ENCODE measurements around the gene CYB561D1. TPM values are rescaled to one million over a fixed set of nuclear protein-coding genes. Genes with fewer than 3 reads are reported as not detected.

The CYB561D1 gene
- total RNA-seq, 2 experiments from 2014 or later = 7.1 to 8.7 TPM

- peak; percentile 97 for DNase-seq
- Mint-ChIP-seq H3K36me3 (ENCODE audit: low read depth) (peaks cover 2% of the 10 kb centered on the region), H3K4me3 (peak within 1 kb of the TSS; percentile 99)
Observed at GRCh38 chr1:109548321-109549267, 54.7 kb downstream of the CYB561D1 start, which contains the start of gene GNAI3. GNAI3 (plus strand) TSS chr1:109548615; CDS start chr1:109548721, 106 bp downstream.

More at GRCh38 chr1:109548321-109549267, 54.7 kb downstream of the CYB561D1 start, which contains the start of gene GNAI3:
- ChIA-PET CTCF (interaction anchor here (0.7 to 3.2 kb wide), 27 partner anchors 10 to 993 kb away, joined by 3 to 37 read pairs (median 5); partner anchors contain the start of genes AHCYL1, AMPD2, CYB561D1 and GNAT2), POLR2A (interaction anchor here (0.5 to 2.2 kb wide), 14 partner anchors 11 to 502 kb away, joined by 3 to 13 read pairs (median 4); partner anchors contain the start of genes AHCYL1, AMPD2, GNAT2 and GSTM1)
- H3K4me1 Mint-ChIP-seq = peaks cover 49% of the 10 kb centered on the region
- H3K9me3 Mint-ChIP-seq (ENCODE audit: low read depth) = no peaks in the 10 kb centered on the region
- H3K27ac Mint-ChIP-seq = peak within 1 kb of the TSS; percentile 96
- no peaks in the 10 kb centered on the region for H3K27me3 Mint-ChIP-seq
- ATAC-seq = peak; percentile 97
- intact Hi-C loops (cut with DNase I, micrococcal nuclease) = loop anchor here (1.0 to 5.0 kb wide), 13 partner anchors 54 to 791 kb away; partner anchors contain the start of genes AHCYL1 (in 2 of the 2), CYB561D1 (in 2 of the 2), ATXN7L2 (in 1 of the 2) and PSMA5 (in 1 of the 2)

Other genes with a start within 250 kb of the CYB561D1 start
- 1 to 10 TPM; 1.9 to 2.0 TPM for gene CELSR2, start 244.6 kb upstream of the CYB561D1 start, total RNA-seq
- gene PSRC1, start 210.9 kb upstream of the CYB561D1 start, total RNA-seq = 10 to 100 TPM; 17.6 to 18.4 TPM
- not detected for gene MYBPHL, start 187.1 kb upstream of the CYB561D1 start, total RNA-seq
- gene SORT1, start 96.2 kb upstream of the CYB561D1 start, total RNA-seq = under 1 TPM; 0.39 to 0.55 TPM
- gene PSMA5, start 67.6 kb upstream of the CYB561D1 start, total RNA-seq = 100 to 1,000 TPM; 151 to 249 TPM
- under 1 TPM in 1 of 2 experiments, not detected in 1; 0.05 TPM for gene SYPL2, start 27.5 kb upstream of the CYB561D1 start, total RNA-seq
- gene ATXN7L2, start 10.2 kb upstream of the CYB561D1 start, total RNA-seq = 10 to 100 TPM; 11.7 to 13.0 TPM
- 1 to 10 TPM; 1.8 to 2.0 TPM for gene AMIGO1, start 15.6 kb downstream of the CYB561D1 start, total RNA-seq
- under 1 TPM in 1 of 2 experiments, not detected in 1; 0.34 TPM for gene GPR61, start 45.8 kb downstream of the CYB561D1 start, total RNA-seq
- 1 to 10 TPM; 7.1 to 9.6 TPM for gene GNAI3, start 54.5 kb downstream of the CYB561D1 start, total RNA-seq
- under 1 TPM; 0.26 to 0.64 TPM for gene GNAT2, start 125.5 kb downstream of the CYB561D1 start, total RNA-seq
- 10 to 100 TPM; 73.5 to 99.5 TPM for gene AMPD2, start 125.7 kb downstream of the CYB561D1 start, total RNA-seq
- 10 to 100 TPM; 18.1 to 20.6 TPM for gene GSTM4, start 162.0 kb downstream of the CYB561D1 start, total RNA-seq
- gene GSTM2, start 174.0 kb downstream of the CYB561D1 start, total RNA-seq = 10 to 100 TPM; 18.7 to 23.9 TPM
- 100 to 1,000 TPM in 1 of 2 experiments, 10 to 100 TPM in 1; 94.0 to 116 TPM for gene GSTM1, start 193.7 kb downstream of the CYB561D1 start, total RNA-seq
- under 1 TPM; 0.25 to 0.54 TPM for gene GSTM5, start 218.2 kb downstream of the CYB561D1 start, total RNA-seq
- gene GSTM3, start 246.9 kb downstream of the CYB561D1 start, total RNA-seq = 10 to 100 TPM; 47.6 to 49.1 TPM

Data from activated CD4-positive, alpha-beta T cell treated with anti-CD3 and anti-CD28 coated beads for 36 hours (primary cell).